K562 (cell line): ENCODE data around the gene TUBB4B. TPM values are rescaled to one million over a fixed set of nuclear protein-coding genes. Genes with fewer than 3 reads are reported as not detected.

ENCODE experiments used
- ATF1 ChIP-seq, 2 experiments: fragments of 450-650 bp in 1 of 2; IDR thresholded peaks; 2 replicates each; pipeline ENCODE4 v1.6.1; 2016; ENCODE audit warnings: missing compliant biosample characterization in 1 of 2, missing genetic modification characterization in 1 of 2
- HNRNPK ChIP-seq: fragments of 200-400 bp; formaldehyde crosslinking; IDR thresholded peaks from one replicate; pipeline ENCODE4 v1.6.1; 2018; ENCODE audit warnings: mild to moderate bottlenecking, low read depth, low read length; ENCODE audit not compliant: poor library complexity, severe bottlenecking
- JUNB ChIP-seq: fragments of 450-650 bp; formaldehyde crosslinking; conservative IDR thresholded peaks from 2 replicates; pipeline ENCODE4 v1.4.0; 2020; ENCODE audit warnings: mild to moderate bottlenecking
- MXI1 ChIP-seq: IDR thresholded peaks from 2 replicates; pipeline ENCODE4 v1.6.1; 2011; ENCODE audit warnings: low read depth, mild to moderate bottlenecking, improper control_type of control experiment, low read length
- PCBP2 ChIP-seq: fragments of 200-400 bp; formaldehyde crosslinking; IDR thresholded peaks from 2 replicates; pipeline ENCODE4 v1.6.1; 2018; ENCODE audit warnings: low read length, low read depth, mild to moderate bottlenecking, moderate library complexity; ENCODE audit not compliant: poor library complexity, severe bottlenecking
- RB1 ChIP-seq: fragments of 450-650 bp; IDR thresholded peaks from 2 replicates; pipeline ENCODE4 v1.6.1; 2017; ENCODE audit warnings: low read depth, mild to moderate bottlenecking
- RFX5 ChIP-seq: IDR thresholded peaks from 2 replicates; pipeline ENCODE4 v1.6.1; 2011; ENCODE audit warnings: low read depth, mild to moderate bottlenecking, improper control_type of control experiment, low read length
- SOX6 ChIP-seq: fragments of 450-650 bp; IDR thresholded peaks from 2 replicates; pipeline ENCODE4 v1.6.1; 2014; ENCODE audit warnings: mild to moderate bottlenecking
- STAT5A ChIP-seq: IDR thresholded peaks from 2 replicates; pipeline ENCODE4 v1.6.1; 2012; ENCODE audit warnings: low read length, inconsistent platforms, borderline replicate concordance
- ZC3H4 ChIP-seq: sonication (generic); formaldehyde crosslinking; IDR thresholded peaks from 2 replicates; pipeline ENCODE4 v1.9.0; 2021; ENCODE audit warnings: missing genetic modification reagents, borderline replicate concordance
- polyA plus RNA-seq, 8 experiments: library from polyadenylated mRNA; depleted of rRNA in 4 of 8; stranded (reverse) in 5 of 8; unstranded in 3 of 8; fragments of >200 nt; fragmentation: Nextera tagmentation in 2 of 8; fragmentation: Illumina TruSeq in 1 of 8; extraction: Ambion mirVana in 2 of 8; extraction: Trizol in 1 of 8; gene quantifications; 2 replicates each; pipeline versions ENCODE4 v1.2.1 to v1.2.3, GENCODE V29; 2011 to 2014; ENCODE audit warnings: inconsistent platforms in 1 of 8, missing spikeins in 1 of 8
- total RNA-seq, 7 experiments: library from RNA; depleted of rRNA in 6 of 7; stranded (reverse); fragments of >200 nt in 6 of 7; fragmentation: Illumina TruSeq in 2 of 7; extraction: Trizol in 2 of 7; gene quantifications; 2 replicates each; pipeline versions ENCODE4 v1.2.1 to v1.2.3, GENCODE V29; 2011 to 2021; ENCODE audit warnings: low replicate concordance in 1 of 7
- TF ChIP-seq, protein P1 (sequence below): sonication (generic); formaldehyde crosslinking; IDR thresholded peaks from 2 replicates; pipeline ENCODE4 v1.5.0; 2020; ENCODE audit warnings: missing genetic modification reagents
- TF ChIP-seq, protein P2 (sequence below), 3 experiments: fragments of 200-800 bp in 1 of 3; fragments of 250-450 bp in 1 of 3; fragments of 450-650 bp in 1 of 3; sonication (Bioruptor Pico) in 1 of 3; sonication (Bioruptor generic) in 1 of 3; formaldehyde crosslinking in 1 of 3; IDR thresholded peaks; 2 replicates each; pipeline versions ENCODE4 v1.6.1 to v1.8.0; 2016 to 2022; ENCODE audit warnings: mild to moderate bottlenecking in 2 of 3, missing genetic modification characterization in 2 of 3, missing compliant biosample characterization in 1 of 3, moderate library complexity in 1 of 3
- TF ChIP-seq, protein P3 (sequence below): fragments of 250-450 bp; sonication (Bioruptor Pico); IDR thresholded peaks from 2 replicates; pipeline ENCODE4 v1.5.0; 2021
- TF ChIP-seq, protein P4 (sequence below): sonication (generic); formaldehyde crosslinking; IDR thresholded peaks from 2 replicates; pipeline ENCODE4 v1.8.0; 2023; ENCODE audit warnings: missing genetic modification reagents, mild to moderate bottlenecking, borderline replicate concordance

TUBB4B gene
- total and polyA plus RNA-seq, 9 of the 15 experiments (the other 6 are each of a cell fraction or from before 2014, with no cell fraction given): 24.1 to 443 (median 268) TPM

DNA sequence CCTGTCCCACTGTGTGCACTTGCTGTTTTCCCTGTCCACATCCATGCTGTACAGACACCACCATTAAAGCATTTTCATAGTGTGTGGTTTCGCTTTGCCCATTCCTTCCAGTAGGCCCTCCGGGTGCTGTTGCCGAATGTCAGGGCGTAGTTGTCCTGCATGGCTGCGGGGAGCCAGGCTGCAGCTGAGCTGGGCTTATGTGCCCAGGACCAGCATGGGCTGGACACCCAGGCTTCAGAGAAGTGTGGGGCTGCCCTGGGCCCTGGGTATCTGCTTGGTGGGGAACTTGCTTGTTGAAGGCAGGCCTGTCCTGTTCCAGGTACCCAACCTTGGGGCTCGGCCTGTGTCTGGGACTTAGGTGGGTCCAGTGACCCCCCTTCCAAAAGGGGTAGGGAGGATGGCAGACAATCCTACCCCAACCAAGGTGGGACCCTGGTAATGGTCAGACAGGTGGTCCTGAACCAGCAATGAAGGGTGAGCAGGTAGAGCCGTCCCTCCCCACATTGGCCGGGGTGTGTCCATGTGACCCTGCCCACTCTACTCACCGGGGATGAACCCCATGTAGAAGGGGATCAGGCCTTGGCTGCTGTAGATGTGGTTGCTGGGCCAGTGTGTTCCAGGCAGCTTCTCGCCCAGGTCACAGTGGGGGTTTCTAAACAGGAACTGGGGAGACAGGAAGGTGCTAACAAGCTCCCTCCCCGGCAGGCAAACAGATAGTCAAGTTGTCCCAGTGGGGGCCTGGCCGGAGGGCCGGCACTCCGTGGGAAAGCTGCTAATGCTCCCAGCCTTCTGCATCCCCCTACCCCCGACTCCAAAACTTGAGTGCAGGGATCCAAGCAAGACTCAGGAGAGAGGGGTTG, 2.8 kb downstream of the TUBB4B start (continued):
- TF ChIP-seq, protein P1, sequence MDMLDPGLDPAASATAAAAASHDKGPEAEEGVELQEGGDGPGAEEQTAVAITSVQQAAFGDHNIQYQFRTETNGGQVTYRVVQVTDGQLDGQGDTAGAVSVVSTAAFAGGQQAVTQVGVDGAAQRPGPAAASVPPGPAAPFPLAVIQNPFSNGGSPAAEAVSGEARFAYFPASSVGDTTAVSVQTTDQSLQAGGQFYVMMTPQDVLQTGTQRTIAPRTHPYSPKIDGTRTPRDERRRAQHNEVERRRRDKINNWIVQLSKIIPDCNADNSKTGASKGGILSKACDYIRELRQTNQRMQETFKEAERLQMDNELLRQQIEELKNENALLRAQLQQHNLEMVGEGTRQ: peak; percentile 14; the same call in 1 of the 2 replicates
- TF ChIP-seq STAT5A (no peak), RFX5 (no peak), HNRNPK (no peak), MXI1 (no peak), ATF1 (CRISPR knock-in tag; IDR thresholded peaks at IDR 0.05) (no peak), ATF1 (tag; IDR thresholded peaks at IDR 0.05) (no peak), PCBP2 (no peak), RB1 (no peak), JUNB (CRISPR knock-in tag) (no peak), ZC3H4 (CRISPR knock-in tag) (no peak; the same call in 1 of the 2 replicates), SOX6 (no peak)
- TF ChIP-seq, protein P2, sequence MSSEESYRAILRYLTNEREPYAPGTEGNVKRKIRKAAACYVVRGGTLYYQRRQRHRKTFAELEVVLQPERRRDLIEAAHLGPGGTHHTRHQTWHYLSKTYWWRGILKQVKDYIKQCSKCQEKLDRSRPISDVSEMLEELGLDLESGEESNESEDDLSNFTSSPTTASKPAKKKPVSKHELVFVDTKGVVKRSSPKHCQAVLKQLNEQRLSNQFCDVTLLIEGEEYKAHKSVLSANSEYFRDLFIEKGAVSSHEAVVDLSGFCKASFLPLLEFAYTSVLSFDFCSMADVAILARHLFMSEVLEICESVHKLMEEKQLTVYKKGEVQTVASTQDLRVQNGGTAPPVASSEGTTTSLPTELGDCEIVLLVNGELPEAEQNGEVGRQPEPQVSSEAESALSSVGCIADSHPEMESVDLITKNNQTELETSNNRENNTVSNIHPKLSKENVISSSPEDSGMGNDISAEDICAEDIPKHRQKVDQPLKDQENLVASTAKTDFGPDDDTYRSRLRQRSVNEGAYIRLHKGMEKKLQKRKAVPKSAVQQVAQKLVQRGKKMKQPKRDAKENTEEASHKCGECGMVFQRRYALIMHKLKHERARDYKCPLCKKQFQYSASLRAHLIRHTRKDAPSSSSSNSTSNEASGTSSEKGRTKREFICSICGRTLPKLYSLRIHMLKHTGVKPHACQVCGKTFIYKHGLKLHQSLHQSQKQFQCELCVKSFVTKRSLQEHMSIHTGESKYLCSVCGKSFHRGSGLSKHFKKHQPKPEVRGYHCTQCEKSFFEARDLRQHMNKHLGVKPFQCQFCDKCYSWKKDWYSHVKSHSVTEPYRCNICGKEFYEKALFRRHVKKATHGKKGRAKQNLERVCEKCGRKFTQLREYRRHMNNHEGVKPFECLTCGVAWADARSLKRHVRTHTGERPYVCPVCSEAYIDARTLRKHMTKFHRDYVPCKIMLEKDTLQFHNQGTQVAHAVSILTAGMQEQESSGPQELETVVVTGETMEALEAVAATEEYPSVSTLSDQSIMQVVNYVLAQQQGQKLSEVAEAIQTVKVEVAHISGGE (CRISPR knock-in tag; IDR thresholded peaks at IDR 0.05): peak in 1 of 3 experiments; percentile 34; a peak in 2 of 6 replicates
- TF ChIP-seq, protein P3, sequence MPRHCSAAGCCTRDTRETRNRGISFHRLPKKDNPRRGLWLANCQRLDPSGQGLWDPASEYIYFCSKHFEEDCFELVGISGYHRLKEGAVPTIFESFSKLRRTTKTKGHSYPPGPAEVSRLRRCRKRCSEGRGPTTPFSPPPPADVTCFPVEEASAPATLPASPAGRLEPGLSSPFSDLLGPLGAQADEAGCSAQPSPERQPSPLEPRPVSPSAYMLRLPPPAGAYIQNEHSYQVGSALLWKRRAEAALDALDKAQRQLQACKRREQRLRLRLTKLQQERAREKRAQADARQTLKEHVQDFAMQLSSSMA (CRISPR knock-in tag): 0 out of 2 replicates have a peak, but pooled peaks have one; percentile 10
- TF ChIP-seq, protein P4, sequence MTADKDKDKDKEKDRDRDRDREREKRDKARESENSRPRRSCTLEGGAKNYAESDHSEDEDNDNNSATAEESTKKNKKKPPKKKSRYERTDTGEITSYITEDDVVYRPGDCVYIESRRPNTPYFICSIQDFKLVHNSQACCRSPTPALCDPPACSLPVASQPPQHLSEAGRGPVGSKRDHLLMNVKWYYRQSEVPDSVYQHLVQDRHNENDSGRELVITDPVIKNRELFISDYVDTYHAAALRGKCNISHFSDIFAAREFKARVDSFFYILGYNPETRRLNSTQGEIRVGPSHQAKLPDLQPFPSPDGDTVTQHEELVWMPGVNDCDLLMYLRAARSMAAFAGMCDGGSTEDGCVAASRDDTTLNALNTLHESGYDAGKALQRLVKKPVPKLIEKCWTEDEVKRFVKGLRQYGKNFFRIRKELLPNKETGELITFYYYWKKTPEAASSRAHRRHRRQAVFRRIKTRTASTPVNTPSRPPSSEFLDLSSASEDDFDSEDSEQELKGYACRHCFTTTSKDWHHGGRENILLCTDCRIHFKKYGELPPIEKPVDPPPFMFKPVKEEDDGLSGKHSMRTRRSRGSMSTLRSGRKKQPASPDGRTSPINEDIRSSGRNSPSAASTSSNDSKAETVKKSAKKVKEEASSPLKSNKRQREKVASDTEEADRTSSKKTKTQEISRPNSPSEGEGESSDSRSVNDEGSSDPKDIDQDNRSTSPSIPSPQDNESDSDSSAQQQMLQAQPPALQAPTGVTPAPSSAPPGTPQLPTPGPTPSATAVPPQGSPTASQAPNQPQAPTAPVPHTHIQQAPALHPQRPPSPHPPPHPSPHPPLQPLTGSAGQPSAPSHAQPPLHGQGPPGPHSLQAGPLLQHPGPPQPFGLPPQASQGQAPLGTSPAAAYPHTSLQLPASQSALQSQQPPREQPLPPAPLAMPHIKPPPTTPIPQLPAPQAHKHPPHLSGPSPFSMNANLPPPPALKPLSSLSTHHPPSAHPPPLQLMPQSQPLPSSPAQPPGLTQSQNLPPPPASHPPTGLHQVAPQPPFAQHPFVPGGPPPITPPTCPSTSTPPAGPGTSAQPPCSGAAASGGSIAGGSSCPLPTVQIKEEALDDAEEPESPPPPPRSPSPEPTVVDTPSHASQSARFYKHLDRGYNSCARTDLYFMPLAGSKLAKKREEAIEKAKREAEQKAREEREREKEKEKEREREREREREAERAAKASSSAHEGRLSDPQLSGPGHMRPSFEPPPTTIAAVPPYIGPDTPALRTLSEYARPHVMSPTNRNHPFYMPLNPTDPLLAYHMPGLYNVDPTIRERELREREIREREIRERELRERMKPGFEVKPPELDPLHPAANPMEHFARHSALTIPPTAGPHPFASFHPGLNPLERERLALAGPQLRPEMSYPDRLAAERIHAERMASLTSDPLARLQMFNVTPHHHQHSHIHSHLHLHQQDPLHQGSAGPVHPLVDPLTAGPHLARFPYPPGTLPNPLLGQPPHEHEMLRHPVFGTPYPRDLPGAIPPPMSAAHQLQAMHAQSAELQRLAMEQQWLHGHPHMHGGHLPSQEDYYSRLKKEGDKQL (CRISPR knock-in tag): no peak
